ENCODE measurements around the gene WDFY2.

WDFY2 gene

DNA sequence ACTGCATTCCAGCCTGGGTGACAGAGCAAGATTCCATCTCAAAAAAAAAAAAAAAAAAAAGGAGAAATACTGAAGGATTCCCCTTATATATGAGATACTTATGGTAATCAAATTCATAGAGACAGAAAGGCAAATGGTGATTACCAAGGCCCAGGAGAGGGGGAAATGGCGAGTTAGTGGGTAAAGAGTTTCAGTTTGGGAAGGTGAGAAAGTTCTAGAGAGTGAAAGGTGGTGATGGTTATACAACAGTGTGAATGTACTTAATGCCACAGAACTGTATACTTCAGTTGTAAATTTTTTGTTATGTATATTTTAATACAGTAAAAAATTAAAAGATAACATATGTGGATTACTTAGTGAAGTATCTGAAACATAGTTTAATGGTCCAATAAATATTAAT is 129.5 kb downstream of the WDFY2 start:
- DNase-seq (ENCODE audit: low spot score): no peak

DNA sequence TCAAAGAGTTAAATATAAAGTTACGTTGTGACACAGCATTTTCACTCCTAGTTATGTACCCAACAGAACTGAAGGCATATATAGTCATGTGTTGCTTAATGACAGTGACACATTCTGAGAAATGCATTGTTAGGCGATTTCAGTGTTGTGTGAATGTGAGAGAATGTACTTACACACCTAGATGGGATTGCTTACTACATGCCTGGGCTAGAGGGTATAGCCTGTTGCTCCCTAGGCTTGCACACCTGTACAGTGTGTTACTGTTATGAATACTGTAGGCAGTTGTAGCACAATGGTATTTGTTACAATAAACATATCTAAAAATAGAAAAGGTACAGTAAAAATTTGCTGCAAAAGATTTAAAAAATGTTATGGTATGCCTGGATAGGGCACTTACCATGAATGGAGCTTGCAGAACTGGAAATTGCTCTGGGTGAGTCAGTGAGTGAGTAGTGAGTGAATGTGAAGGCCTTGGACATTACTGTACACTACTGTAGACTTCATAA is 130.5 kb downstream of the WDFY2 start:
- no peak for DNase-seq (ENCODE audit: low spot score)

DNA sequence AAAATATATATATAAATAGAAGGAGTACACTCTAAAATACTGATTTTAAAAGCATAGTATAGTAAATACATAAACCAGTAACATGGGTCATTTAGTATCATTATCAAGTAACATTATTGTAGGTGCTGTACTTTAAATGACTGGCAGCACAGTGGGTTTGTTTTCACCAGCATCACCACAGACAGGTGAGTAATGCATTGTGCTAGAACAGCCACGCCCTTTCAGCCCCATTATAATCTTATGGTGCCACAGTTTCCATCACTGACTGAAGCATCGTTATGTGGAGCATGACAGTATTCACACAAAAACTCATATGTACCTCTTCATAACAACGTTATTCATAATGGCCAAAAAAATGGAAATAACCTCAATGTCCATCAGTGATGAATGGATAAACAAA is 131.4 kb downstream of the WDFY2 start:
- no peak for DNase-seq (ENCODE audit: low spot score)

DNA sequence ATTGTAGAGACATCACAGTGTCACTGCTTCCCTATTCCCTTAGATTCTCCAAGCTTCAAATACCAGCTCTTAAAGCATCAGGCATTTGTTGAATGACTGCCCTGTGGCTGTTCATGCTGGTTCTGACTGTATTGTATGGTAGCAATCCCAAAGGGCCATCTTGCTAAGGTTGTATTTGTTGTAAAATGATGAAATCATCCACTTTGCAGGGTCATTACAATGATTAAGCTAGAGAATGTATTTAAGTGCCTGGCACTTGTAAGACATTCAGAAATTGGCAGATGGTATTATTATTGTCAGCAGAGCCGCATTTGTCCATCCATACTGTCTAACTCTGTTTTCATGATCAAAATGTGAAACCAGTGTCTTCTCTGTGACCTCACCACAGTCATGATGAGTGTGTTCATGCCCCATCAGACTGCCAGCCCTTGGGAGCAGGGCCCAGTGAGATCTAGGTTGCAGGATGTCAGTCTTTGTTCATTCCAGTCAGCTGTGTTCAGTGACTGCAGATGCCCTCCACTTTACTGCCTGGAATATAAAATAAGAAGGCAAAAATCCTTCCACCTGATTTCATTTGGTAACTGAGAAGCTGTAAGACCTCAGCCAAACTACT is 133.6 kb downstream of the WDFY2 start:
- DNase-seq (ENCODE audit: low spot score): no peak

DNA sequence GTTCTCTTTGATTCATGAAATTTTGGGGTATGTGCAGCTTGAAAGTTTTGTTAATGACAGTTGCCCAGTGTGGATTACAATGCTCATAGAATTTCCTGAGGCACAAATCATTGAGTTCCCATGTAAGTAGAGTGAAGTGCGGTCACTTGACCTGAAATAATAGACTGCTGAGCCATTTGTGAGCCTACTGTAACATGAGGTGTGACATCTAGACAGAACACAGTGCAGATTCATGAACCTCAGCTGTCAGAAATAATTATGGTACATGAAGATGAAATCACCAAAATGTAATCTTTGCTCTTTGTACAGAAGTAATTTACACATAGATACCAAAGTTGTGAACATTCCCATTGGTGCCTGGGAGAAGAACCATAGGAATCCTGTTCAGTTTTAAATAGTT is 135.1 kb downstream of the WDFY2 start:
- no peak for DNase-seq (ENCODE audit: low spot score)

- no peak for DNase-seq (ENCODE audit: low spot score)
These were observed 137.2 kb downstream of the WDFY2 start for GRCh38 chr13:51721496-51721895.

DNA sequence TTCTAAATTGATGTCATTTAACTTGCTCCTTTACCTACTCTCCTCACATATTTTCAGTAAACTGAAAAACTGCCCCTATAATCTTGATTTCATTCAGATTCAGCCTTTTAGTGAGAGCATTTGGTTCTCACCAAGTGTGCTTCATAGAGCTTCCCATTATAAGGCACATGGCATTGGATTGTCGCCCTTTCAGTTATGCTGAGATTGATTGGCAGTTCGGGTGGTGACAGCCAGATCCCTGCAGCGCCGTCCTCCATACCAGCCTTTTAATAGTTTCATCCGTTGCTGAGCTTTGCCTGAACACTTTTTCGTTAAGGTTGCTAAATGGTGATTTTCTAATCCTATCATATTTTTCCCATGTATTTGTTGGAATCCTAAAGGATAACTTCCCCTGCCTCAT is 139.3 kb downstream of the WDFY2 start:
- no peak for DNase-seq (ENCODE audit: low spot score)

GRCh38 chr13:51724721-51725120 is 140.5 kb downstream of the WDFY2 start:
- DNase-seq (ENCODE audit: low spot score): no peak

DNA sequence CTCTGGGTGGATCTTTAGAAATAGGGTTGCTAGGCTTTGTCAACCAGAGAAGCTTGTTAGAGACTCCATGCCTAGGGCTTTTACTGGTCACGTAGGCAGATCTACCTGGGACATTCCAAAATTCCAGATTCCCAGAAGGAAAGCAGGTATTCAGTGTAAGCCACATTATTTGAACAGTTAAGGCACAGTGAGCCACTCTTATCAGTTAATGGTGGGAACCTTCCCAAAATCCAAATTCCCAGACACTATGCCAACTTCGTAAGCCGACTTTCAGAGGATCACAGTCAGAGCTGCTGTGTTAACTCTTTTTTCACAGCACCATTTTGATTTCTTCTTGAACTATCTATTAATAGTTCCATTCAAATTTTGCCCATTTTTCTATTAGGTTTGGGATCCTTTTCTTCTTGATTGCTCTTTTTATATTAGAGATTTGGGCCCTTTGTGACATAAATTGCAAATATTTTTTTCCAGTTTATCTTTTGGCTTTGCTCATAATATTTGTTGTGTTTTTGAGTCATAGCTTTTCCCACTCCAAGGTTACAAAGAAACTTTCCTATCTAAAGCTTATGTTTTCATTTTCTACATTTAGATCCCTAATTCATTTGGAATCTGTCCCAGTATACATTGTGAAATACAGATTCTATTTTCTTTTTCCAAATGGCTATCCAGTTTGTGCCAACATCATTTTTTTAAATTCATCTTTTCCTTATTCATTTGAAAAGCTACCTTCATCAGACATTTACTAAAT is 142.4 kb downstream of the WDFY2 start:
- no peak for DNase-seq (ENCODE audit: low spot score)

DNA sequence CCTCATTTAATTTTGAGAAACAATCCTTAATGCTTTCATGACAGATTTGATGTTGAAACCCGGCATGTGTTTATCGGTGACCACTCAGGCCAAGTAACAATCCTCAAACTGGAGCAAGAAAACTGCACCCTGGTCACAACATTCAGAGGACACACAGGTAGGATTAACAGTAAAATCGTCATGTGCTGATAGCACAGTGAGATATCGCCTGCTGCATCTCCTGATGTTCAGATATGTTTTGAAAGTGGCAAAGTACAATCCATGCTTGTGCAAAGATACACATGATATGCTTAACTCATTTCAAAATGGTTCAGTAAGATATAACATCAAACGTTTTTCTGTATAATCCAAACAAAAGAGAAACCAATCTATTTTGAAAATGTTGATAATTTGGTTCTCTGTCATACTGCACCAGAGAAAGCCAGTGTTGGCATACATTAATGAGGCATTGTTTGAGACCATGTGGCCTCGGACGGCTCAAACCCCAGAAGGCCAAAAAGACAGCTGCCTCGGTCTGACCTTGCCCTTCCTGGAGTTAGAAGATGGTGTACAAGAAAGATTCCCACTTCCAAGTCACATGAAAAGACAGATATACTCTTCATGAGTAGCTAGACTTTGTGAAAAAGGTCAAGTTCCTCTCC is 143.5 kb downstream of the WDFY2 start:
- DNase-seq (ENCODE audit: low spot score): no peak

- no peak for DNase-seq (ENCODE audit: low spot score)
These were observed 144.0 kb downstream of the WDFY2 start for GRCh38 chr13:51728275-51728673.

DNA sequence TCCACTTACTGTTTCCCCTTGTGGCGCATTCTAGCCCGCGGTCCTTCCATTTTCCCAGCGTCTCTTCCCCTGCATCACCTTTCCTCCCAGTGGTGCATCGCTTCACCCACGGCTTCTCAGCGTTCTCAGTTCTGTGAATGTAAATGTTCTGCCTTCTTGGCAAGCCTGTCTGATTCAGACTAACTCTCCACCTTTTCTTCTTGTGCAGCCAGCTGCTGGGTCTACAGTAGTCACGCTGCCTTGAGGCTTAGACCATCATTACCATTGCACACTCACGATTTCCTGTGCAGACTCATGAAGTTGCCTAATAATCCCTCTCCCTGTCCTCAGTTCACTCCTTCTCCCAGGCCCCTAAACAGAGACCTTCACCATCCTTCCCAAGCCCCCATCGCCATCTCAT is 144.7 kb downstream of the WDFY2 start:
- DNase-seq (ENCODE audit: low spot score): no peak

DNA sequence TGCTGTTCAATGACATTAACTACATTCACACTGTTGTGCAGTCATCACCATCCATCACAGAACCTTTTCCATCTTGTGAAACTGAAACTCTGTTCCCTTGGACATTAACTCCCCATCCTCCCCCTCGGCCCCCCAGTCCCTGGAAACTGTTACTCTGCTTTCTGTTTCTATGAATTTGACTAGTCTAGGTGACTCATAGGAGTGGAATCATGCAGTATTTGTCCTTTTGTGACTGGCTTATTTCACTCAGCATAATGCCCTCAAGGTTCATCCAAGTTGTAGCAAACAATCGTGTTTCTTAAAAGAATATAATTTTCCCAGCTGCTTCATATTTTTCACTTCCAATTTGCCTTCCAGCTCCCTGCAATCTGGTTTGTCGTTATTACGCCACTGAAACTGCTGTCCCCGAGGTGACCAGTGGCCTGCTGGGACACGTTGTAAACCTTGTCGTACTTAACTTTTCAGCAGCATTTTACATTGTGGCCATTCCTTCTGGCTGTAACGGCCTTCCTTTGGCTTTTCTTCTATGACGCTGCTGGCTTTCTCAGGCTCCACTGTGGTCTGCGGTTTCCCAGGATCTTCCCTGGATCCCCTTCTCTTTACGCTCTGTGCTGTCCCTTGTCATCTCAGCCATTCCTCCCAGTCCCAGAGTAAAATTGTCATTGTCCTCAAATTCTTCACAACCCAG is 145.7 kb downstream of the WDFY2 start:
- no peak for DNase-seq (ENCODE audit: low spot score)

- DNase-seq (ENCODE audit: low spot score): no peak
These were observed 146.7 kb downstream of the WDFY2 start for GRCh38 chr13:51730927-51731326.

DNA sequence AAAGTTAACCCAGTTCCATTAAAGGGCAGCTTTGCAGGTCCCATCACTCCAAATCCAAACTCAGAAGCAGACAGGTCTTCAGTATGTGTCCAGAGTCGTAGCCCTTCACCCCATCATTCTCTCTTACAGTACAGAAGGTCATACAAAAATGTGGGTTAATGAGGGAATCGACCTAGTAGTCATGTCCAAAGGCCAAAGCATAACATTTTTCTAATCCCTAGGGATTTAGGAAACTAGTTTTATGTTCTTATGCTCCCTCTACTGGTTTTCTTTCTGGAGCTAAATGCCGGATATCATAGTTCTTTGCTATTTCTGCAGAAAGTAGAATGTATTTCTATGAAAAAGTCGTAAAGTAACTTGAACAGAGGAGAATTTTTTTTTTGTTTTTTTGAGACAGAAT is 147.5 kb downstream of the WDFY2 start:
- no peak for DNase-seq (ENCODE audit: low spot score)

DNA sequence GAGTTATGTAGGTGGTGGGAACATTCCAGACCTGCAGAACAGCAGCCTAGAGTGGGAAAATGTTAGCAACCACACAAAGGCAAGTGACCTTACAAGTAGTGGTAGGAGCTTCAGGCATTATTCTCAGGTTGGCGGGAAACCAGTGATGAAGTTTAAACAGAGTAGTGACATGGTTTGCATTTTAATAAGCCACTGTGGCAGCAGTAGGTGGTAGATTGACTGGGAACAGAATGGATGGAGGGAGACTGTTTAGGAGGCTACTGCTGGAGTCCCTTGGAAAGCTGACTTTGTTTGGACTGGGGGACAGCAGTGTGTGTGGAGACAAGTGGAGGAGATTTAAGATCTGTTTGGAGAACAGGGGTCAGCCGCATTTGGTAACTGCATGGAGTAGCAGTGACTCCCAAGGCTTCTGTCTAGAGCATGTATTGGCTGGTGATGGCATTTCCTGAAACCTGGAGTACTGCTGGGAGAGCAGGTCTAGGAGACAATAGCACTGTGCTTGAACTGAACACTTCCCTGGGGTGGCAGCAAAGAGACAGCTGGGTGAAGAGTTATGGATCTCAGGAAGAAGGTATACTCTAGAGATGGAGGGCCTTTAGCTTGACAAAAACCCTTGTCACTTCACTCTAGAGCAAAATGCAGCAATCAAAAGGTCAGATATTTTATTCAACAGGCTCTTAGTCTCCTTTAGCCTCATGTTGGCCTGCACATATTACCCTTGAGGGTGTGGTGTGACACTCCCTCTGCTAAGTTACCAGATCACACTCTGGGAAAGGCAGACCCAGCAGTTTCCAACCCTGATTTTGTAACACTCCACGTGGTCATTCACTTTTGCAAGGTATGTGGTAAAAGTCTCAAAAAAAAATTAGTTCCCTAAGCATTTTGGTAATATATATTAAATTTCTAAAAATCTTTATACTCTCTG is 149.4 kb downstream of the WDFY2 start:
- DNase-seq (ENCODE audit: low spot score): no peak

DNA sequence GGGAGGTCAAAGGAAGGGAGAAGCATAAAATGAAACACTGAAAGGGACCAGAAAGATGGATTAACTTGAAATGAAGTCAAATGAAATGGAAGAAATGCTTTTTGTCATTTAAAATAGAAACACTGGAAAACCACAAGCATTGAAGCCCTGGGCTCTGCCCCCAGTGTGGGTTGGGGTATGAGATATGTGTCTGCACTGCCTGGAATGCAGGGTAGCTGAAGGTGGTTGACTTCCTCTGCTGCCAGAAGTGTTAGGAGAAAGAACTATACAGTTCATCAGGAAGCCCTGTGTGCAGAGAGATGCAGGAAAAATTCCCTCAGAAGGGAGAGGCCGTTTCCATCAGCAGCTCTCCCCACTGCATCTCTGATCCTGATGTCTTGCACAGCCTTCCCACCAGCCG is 150.5 kb downstream of the WDFY2 start:
- DNase-seq (ENCODE audit: low spot score): no peak

- no peak for DNase-seq (ENCODE audit: low spot score)
These were observed 153.3 kb downstream of the WDFY2 start for GRCh38 chr13:51737609-51738008.

- no peak for DNase-seq (ENCODE audit: low spot score)
These were observed 154.1 kb downstream of the WDFY2 start for GRCh38 chr13:51738226-51738905.

GRCh38 chr13:51739027-51739764 is 154.9 kb downstream of the WDFY2 start:
- no peak for DNase-seq (ENCODE audit: low spot score)

Data from NAMALWA (cell line).